DMS53 treated with DMSO at 0.1 percent for 48 hours (cell line): Measurements from ENCODE around the gene PLA2G4C.

Experiments used
- DNase-seq: peaks from one replicate; lab custom pipeline; 2025; ENCODE audit not compliant: unreplicated experiment; lab: John Stamatoyannopoulos, UW

PLA2G4C gene

GRCh38 chr19:48061401-48062344, 48.9 kb downstream of the PLA2G4C start:
- no peak for DNase-seq

- DNase-seq, result no peak
Observed at GRCh38 chr19:48060381-48060780, 50.2 kb downstream of the PLA2G4C start.

- DNase-seq, result no peak
Observed at GRCh38 chr19:48059331-48059730, 51.3 kb downstream of the PLA2G4C start.

GRCh38 chr19:48053856-48054255, 56.8 kb downstream of the PLA2G4C start:
- no peak for DNase-seq

GRCh38 chr19:48053076-48053475, 57.5 kb downstream of the PLA2G4C start:
- no peak for DNase-seq

- no peak for DNase-seq
Observed at GRCh38 chr19:48051335-48052033, 59.1 kb downstream of the PLA2G4C start.

- no peak for DNase-seq
Observed at GRCh38 chr19:48044561-48044960, 66.1 kb downstream of the PLA2G4C start.

- DNase-seq, result no peak
Observed at GRCh38 chr19:48043675-48044258, 66.8 kb downstream of the PLA2G4C start, which contains the start of gene CABP5. CABP5 (minus strand) TSS chr19:48044079; CDS start chr19:48043922, 157 bp downstream.

- DNase-seq, result no peak
Observed at GRCh38 chr19:48041877-48042580, 68.6 kb downstream of the PLA2G4C start.

- no peak for DNase-seq
Observed at GRCh38 chr19:48036765-48037164, 73.9 kb downstream of the PLA2G4C start.

- no peak for DNase-seq
Observed at GRCh38 chr19:48033604-48034003, 77.0 kb downstream of the PLA2G4C start.

GRCh38 chr19:48030073-48030472, 80.5 kb downstream of the PLA2G4C start:
- DNase-seq, result no peak

GRCh38 chr19:48029431-48029830, 81.2 kb downstream of the PLA2G4C start:
- DNase-seq, result no peak

- DNase-seq, result no peak
Observed at GRCh38 chr19:48025480-48025879, 85.1 kb downstream of the PLA2G4C start.

GRCh38 chr19:48023518-48023917, 87.1 kb downstream of the PLA2G4C start:
- no peak for DNase-seq

- DNase-seq, result no peak
Observed at GRCh38 chr19:48023011-48023410, 87.6 kb downstream of the PLA2G4C start.

GRCh38 chr19:48020686-48021085, 89.9 kb downstream of the PLA2G4C start:
- no peak for DNase-seq

- no peak for DNase-seq
Observed at GRCh38 chr19:48010932-48011758, 99.5 kb downstream of the PLA2G4C start.

- DNase-seq, result no peak
Observed at GRCh38 chr19:48006762-48007161, 103.9 kb downstream of the PLA2G4C start.

- no peak for DNase-seq
Observed at GRCh38 chr19:48004236-48004635, 106.4 kb downstream of the PLA2G4C start.
